ENCODE data around the gene GNB1L.
A peak's percentile ranks its signal among the peaks of the same experiment; 100 is the strongest.

Gene GNB1L

GRCh38 chr22:19854778-19855503 is at the start of gene GNB1L, which contains the start of gene RTL10:
Gene GNB1L (minus strand): TSS chr22:19854874. CDS start chr22:19821355, 33,519 bp downstream.
Gene RTL10 (minus strand): TSS chr22:19854874. CDS start chr22:19852261, 2,613 bp downstream.
- peak; percentile 98 for DNase-seq

- DNase-seq, result no peak
Observed at GRCh38 chr22:19904174-19904856, 49.6 kb upstream of the GNB1L start.

- no peak for DNase-seq
Observed at GRCh38 chr22:19903513-19903912, 48.8 kb upstream of the GNB1L start.

GRCh38 chr22:19903031-19903430 is 48.4 kb upstream of the GNB1L start:
- no peak for DNase-seq

GRCh38 chr22:19902245-19902715 is 47.6 kb upstream of the GNB1L start:
- DNase-seq, result no peak

GRCh38 chr22:19901577-19902244 is 47.0 kb upstream of the GNB1L start:
- DNase-seq, result no peak

- no peak for DNase-seq
Observed at GRCh38 chr22:19900707-19901436, 46.2 kb upstream of the GNB1L start.

GRCh38 chr22:19898831-19899567 is 44.3 kb upstream of the GNB1L start:
- peak; percentile 12 for DNase-seq

GRCh38 chr22:19898145-19898544 is 43.5 kb upstream of the GNB1L start:
- peak; percentile 16 for DNase-seq

- no peak for DNase-seq
Observed at GRCh38 chr22:19897726-19898125, 43.1 kb upstream of the GNB1L start.

GRCh38 chr22:19896665-19897355 is 42.1 kb upstream of the GNB1L start:
- peak; percentile 51 for DNase-seq

- DNase-seq, result peak; percentile 11
Observed at GRCh38 chr22:19895160-19895849, 40.6 kb upstream of the GNB1L start.

- peak; percentile 13 for DNase-seq
Observed at GRCh38 chr22:19893363-19893762, 38.7 kb upstream of the GNB1L start.

- peak; percentile 12 for DNase-seq
Observed at GRCh38 chr22:19892925-19893324, 38.3 kb upstream of the GNB1L start.

GRCh38 chr22:19892257-19892879 is 37.7 kb upstream of the GNB1L start:
- peak; percentile 15 for DNase-seq

GRCh38 chr22:19891317-19892256 is 36.9 kb upstream of the GNB1L start:
- DNase-seq, result peak; percentile 53

GRCh38 chr22:19890502-19891316 is 36.0 kb upstream of the GNB1L start:
- DNase-seq, result peak; percentile 27

GRCh38 chr22:19889951-19890350 is 35.3 kb upstream of the GNB1L start:
- no peak for DNase-seq
